GM18873 (cell line): ENCODE results near the gene RGS8.

ENCODE experiments used
- ATAC-seq: cut with Tn5 transposase; IDR thresholded peaks from one replicate; pipeline ENCODE4 v1.9.1; 2021; ENCODE audit warnings: mild to moderate bottlenecking, moderate library complexity, moderate number of reproducible peaks; ENCODE audit not compliant: unreplicated experiment, low FRiP score

The RGS8 gene, protein sequence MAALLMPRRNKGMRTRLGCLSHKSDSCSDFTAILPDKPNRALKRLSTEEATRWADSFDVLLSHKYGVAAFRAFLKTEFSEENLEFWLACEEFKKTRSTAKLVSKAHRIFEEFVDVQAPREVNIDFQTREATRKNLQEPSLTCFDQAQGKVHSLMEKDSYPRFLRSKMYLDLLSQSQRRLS

GRCh38 chr1:182684116-182684828 lies at the start of gene RGS8:
RGS8 (minus strand) TSS chr1:182684587; CDS start chr1:182669649, 14,938 bp downstream.
- no peak for ATAC-seq

DNA sequence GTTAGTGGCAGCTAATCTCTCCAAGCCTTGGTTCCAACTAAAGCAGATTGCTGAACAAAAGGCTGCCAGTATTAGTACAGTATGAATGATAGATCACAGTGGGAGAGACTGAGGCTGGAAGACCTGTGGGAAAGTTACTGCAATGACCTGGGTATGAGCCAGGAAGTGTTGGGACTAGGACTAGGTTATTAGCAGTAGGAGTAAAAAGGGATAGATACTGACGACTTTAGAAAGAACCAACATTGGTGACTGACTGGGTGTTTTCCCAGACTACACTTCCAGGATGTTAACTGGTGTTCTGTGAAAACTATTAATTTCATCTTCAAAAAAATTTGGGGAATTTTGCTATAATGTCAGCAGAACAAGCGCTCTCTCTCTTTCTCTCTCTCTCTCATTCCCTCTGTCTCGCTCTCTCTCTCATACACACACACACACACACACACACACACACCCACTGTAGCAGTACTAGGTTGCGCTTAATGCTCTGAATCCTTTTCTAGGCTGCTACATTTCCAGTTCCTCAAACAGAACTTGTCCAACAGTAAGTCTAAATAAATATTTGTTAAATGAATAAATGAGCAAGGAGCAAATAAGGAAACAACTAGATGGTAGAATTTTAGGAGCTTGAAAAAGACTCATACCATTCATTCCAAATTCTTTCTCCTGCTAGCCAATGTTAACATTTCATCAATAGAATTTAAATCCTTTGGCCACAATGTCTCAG lies 47.6 kb upstream of the RGS8 start:
- no peak for ATAC-seq

DNA sequence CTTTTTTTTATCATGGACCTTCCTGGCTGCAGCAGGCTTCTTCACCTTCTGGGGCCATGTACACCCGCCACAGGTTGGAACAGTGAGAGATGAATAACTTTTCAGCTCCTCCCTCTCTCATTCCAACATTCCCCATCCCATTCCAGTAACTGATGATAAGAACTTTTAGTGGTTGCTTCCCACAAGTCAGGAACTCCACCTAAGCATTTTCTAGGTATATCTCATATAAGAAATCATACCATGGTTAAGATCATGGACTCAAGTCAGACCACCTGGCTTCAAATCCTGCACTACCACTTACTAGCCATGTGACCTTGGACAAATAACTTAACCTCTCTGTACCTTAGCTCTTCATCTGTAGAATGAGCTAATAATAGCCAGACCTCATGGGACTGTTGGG lies 42.5 kb upstream of the RGS8 start:
- no peak for ATAC-seq

GRCh38 chr1:182725259-182726255 lies 41.2 kb upstream of the RGS8 start:
- ATAC-seq: no peak

DNA sequence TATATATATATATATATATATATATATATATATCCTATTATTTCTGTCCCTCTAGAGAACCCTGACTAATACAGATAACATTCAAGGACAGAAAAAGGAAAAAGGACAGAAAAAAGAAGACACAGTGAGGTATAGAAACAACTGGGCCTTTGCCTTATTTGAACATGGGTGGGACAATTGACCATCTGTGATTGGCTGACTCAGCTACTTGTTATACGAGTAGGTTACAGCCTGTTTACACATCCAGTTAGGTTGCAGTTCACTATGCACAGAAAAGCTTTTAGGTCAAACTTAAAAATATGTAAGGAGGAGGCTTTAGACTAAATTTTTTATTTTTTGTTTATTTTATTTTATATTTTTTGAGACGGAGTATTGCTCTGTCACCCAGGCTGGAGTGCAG lies 39.8 kb upstream of the RGS8 start:
- ATAC-seq: no peak

DNA sequence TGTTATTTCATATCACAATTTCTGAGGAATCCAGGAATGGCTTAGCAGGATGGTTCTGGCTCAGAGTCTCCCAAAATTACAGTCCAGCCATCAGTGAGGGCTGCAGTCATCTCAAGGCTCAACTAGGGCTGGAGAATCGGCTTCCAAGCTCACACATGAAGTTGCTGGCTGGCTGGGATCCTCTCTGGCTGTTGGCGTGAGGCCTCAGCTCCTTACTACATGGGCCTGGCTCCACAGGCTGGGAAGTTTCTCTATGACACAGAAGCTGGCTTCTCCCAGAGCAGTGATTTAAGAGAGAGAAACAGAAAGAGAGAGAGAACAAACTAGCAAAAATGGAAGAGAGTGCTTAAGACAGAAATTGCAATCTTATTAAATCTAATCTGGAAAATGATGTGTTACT lies 38.8 kb upstream of the RGS8 start:
- ATAC-seq: no peak

DNA sequence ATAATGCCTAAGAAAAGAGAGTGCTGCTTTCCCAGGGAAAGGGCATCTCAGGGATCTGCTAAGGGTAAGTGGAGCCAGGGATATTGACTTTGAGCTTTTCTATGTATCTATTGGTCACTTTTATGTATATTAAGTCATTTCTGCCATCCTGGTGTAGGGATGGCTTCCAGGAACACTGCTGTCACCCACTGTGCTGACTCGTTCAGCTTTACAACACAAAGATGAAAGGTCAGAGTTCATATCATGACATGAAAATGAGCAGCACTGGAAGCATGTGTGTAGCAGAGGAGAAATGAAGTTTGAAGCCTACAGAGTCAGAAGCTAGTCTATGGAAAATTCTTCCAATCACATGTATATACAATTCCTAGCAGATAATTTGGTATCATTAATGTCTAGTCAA lies 37.1 kb upstream of the RGS8 start:
- ATAC-seq: no peak

GRCh38 chr1:182720463-182720862 lies 36.1 kb upstream of the RGS8 start:
- no peak for ATAC-seq

GRCh38 chr1:182719553-182719952 lies 35.2 kb upstream of the RGS8 start:
- ATAC-seq: no peak

DNA sequence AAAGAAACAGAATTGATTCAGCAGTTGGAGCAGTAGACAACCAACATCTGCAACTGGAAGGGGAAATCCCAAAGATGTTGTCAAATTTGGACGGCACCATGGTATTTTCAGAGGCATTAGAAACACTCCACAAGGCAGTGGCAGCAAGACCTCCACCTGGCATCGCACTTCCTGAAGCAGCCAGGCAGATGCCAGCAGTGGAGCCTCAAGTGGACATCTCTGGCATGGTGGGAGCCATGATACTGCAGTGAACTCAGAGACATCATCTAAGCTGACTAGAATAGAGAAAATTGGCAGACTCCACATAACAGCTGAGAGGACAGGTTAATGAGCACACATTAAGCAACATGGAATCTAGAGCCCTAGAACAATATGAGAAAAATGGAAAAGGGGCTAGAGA lies 33.9 kb upstream of the RGS8 start:
- no peak for ATAC-seq

DNA sequence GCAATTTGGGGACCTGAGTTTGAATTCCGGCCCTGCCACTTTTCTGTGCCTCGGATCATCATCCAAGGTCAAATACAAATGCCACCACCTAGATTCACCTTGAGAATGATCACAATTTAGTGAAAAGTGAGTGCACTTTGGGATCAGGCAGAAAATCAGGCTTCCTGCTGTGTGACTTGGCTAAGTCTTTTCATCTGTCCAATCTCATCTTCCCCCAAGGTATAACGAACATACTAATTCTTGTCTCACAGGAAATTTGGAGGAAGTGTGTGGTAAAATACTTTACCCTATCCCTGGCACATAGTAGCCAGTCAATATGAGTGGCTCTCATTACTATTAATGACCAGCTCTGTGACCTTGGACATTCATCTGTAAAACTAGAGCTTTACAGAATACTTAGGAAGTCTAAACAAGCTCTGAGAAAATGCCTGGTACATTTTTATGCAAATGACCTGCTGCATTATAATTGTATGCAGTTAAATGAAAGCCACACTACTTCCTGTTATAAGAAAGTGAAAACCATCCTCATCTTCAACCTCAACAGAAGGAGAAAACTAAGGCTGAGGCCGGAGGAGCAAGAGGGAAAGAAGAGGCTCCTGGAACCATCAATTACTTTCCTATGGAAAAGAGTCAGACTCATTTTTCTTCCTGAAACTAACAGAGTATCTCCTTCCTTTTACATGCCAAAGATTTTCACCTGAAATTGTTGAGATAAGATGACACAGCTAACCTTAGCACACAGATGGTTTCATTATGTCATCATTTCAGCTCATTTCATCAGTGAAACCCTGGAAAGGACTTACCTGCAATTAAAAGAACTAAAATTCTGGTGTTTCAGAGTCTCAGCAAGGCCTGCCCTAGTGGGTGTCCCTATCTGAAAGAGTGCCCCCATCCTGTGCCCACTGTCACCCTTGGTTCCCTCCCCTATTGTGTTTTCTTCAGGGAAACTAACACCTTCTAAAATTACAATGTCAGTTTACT lies 32.6 kb upstream of the RGS8 start:
- ATAC-seq: peak; percentile 63

- ATAC-seq: no peak
Measured at GRCh38 chr1:182715531-182715930, 31.1 kb upstream of the RGS8 start.

DNA sequence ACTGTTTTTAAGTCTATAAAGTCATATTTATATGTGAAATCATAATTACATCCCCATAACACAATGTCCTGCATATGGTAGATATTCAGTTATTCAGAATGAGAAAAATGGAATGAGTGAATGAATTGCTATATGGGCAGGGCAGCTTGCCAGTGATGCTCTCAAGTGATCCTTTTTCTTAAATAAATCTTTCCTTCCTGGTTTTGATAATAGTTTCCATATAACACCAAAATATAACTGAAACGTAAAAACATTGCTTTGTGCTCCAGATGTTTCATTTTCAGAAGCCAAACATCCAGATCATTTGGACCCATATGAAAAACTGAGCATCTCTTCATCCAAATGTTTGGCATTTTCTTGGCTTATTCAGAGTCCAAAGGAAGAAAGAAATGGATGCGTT lies 30.2 kb upstream of the RGS8 start:
- ATAC-seq: no peak

- no peak for ATAC-seq
Measured at GRCh38 chr1:182713939-182714338, 29.6 kb upstream of the RGS8 start.

DNA sequence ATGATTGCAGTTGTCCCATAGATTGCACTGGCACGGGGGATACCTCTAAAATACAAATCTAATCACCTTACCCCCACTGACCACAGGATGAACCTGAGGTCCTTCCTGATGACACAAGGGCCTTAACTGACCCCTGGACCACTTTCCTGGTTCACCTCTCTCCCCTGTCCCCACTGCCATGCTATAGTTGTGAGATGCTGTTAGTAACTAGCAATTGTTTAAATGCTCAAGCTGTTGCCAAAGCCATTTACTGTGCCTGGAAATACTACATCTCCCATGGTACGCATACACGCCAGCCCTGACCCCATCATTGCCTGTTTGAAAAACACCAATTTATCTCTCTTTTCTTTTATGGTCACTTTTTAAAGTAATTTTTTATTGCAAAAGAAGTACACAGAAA lies 29.1 kb upstream of the RGS8 start:
- ATAC-seq: no peak

DNA sequence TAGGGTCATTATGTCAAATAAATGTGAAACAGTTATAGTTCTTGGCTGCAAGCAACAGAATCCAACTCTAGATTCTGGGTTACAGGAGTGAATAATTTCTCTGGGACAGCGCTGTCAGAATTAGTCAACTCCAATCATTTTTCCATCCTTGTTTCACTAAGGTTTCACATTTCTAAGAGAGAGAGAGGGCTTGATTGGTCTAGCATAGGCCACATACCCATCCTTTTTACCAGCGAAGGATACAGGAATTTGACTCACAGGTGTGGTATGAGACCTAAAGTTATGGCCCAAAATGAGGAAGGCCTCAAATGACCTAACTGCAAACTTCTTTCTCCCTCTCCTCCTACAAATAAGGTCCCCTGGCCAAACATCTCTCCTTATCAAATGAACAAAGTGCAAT lies 25.5 kb upstream of the RGS8 start:
- ATAC-seq: no peak

DNA sequence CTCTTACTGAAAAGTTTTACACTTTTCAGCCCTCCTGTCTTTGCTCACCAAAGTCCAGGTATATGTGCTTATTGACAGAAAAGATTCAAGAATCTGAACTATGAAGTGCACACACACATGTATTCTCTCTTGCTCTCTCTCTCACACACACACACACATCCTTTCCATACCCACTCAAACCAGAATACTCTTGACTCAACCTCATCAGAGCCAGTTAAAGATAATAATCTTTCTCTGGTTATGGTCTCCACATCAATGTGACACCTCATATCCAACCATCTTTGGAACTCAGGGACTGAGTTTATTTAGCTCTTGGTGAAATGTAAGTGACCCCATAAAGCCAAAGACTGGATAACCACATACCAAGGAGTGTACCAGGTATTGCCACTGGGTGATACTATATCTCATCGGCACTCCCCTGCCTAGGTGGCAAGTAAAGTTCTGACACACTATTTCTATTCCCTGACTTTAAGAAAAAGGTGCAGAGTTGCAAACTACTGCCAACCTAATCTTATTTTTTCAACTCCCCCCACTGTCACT lies 24.9 kb upstream of the RGS8 start:
- no peak for ATAC-seq

GRCh38 chr1:182707122-182707521 lies 22.7 kb upstream of the RGS8 start:
- no peak for ATAC-seq

DNA sequence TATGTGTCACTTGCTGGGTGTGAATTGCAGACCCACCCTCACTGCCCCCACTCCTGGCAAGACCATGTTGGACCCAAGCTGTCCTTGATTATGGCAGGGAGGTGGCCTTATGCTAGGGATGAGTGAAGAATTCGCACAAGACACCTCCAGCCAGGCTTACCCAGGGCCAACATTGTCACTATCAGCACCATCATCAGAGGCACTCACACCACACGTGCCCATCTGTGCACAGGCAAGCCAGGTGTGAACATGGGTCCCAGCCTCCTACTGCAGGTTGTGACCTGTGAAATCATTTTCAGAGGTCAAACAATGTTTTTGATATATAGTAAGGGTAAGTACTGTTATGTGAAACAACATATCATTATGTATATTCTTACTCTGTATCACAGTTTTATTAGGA lies 20.3 kb upstream of the RGS8 start:
- no peak for ATAC-seq
